HG02678 (cell line): Measurements from ENCODE around the gene PEDS1.
"Not testable (repeated sequence)": the region's sequence is repeated elsewhere in the genome, so short reads cannot be mapped to it uniquely, and the experiment has no call there.

Source experiments
- ATAC-seq: cut with Tn5 transposase; IDR thresholded peaks from one replicate; pipeline ENCODE4 v1.9.1; 2021; ENCODE audit warnings: mild to moderate bottlenecking, moderate library complexity; ENCODE audit not compliant: unreplicated experiment

Gene PEDS1

DNA sequence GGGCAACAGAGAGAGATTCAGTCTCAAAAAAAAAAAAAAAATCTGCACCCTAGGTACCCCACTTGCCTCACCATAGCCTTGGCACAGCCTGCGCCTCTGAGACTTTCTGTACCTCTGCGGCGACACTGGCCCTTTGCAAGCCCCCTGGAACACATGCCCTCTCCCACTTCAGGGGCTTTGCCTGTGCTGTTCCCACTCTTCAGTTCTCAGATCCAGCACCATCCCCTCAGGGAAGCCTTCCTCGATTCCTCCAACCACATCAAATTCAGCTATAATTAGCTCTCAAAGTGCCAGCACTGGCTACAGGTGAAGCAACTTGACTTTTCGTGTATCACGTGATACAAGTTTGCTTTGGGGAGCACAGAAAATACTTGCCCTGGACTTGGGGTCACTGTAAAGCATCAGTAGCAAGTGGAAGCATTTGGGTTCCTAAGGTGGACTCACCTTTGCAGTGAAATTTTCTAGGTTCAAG lies 38.4 kb downstream of the PEDS1 start:
- no peak for ATAC-seq

DNA sequence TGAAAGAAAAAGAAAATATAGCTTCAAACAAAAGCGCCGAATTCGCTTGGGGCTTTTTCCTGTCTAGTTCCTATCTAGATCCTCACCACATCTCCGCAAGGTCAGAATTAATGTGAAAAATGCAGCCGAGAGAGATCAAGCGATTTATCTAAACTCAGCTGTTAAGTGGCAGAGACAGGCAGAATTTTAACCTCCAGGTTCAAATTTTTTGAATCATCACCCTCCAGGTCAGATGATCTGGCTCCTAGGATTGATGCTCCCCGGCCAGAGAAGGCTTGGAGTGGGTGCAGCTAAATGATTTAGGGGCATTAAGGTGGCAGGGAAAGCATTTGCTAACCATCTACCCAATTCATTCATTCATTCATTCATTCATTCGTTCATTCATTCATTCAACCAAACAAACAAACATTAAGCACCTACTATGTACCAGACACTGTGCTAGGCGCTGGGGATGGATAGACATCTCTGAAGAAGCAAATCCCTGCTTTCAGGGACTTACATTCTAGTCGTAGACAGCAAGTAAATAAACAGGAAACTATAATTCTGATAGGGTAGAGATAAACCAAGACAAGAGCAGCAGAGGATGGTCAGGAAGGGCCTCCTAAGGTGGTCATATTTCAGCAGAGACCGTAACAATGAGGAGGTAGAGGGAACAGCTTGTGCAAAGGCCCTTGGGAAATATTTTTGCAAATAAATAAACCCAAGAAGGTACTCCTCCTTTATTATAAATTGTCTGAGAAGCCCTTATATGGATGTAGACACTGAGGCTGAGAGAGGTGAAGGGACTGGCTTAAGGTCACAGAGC lies 39.9 kb downstream of the PEDS1 start:
- ATAC-seq = no peak

DNA sequence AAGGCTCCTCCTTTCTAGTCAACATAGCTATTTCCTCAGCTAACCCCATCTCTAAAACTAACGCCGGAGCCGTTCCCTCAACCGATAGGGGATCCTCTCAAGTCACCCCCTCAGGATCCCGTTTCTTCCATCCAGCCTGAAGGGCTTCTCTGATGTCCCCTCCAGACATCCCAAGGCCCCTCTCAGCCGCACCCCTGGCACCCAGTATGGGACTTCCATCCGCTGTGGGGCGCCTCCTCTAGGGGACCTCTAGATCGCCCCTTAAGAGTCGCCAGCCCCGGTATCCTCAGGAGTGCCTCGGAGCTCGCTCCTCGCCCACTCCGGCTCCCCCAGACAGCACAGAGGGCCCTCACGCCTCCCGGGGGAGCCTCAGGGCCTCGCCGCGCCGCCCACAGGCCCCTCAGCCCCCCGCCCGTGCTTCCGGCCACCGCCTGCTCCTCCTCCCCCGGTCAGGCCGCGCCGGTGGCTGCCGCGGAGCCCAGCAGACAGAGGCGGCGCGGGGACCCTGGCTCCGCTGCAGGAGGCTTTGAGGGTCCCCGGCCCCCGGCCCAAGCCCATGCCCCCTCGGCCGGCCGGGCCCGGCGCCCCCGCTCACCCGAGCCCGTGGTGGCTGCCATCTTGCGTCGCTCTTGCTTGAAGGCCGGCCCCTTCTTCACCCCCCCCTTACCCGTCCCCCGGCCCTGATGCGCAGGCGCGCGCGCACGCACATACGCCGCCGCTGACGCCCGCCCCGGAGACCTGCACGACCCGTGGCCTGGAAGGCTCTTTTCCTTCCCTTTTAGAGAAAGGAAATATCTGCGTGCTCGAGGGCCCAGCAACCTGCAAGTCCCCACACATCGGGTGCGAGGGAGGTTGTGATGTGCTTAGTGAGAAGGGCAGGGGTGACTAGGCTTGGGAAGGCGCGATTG lies 40.8 kb downstream of the PEDS1 start, which contains the start of gene UBE2V1:
Gene UBE2V1, minus strand, starts transcription at position 639 of the 908 bp plus-strand sequence. Its CDS starts 22 bp downstream, at position 617.
- peak; percentile 45 for ATAC-seq

DNA sequence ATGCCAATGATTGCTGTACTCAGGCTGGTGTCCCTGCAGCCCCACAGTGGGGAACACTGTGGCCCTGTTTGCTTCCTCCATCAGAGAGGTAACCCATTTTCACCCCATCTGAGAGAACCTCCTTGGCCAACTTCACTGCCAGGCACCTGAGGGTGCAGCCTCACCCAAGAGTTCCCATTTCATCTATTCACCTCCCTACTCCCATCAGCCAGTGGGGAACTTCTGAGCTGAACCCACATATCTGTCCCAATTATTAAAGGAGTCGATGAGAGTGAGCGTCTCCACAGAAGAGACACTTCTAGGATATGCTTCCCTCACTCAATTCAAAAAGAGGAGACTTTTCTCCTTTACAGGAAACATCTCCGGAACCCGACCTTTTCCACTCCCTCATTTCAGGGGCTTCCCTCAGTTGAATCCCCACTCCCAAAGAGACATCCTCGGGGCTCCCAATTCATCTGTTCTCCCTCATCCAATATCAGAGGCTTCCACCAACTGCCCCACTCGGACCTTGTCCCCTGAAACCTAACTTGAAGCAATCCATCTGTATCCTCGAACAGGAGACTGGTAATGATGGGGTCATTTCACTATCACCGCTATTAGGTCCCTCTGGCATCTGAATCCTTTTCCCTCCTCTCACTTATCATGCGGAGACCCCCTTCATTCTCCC lies 41.6 kb downstream of the PEDS1 start:
- ATAC-seq = no peak

DNA sequence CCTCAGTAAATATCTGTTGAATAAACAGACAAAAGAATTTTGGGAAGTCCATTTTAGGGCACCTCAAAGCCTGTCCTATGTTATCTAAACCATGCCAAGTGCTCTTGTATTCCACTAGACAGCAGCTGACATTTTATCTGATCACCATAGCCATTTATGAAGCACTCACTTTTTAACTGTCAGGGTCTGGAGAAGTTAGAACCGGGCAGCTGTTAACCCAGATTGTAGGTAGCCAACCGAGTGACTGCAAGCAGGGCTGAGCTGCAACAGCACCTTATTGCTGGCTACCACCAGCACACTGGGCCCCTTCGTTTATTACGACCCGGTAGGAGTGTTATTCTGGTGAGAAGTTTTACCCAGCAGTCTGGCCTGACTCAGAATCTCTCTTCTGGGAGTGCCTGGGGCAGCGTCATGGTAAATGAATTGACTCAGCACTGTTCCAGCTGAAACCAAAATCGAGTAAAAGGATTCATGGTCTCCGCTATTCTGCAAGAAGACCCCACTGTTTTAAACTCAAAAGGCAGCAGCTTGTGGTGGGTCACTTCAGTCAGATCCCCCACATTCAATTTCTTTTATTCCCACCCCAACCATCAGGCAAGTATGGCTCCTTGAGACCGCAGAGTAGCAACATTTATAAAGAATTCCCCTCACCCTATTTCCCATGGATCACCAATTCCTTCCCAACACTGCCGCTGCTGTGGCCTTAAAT lies 42.2 kb downstream of the PEDS1 start:
- no peak for ATAC-seq

DNA sequence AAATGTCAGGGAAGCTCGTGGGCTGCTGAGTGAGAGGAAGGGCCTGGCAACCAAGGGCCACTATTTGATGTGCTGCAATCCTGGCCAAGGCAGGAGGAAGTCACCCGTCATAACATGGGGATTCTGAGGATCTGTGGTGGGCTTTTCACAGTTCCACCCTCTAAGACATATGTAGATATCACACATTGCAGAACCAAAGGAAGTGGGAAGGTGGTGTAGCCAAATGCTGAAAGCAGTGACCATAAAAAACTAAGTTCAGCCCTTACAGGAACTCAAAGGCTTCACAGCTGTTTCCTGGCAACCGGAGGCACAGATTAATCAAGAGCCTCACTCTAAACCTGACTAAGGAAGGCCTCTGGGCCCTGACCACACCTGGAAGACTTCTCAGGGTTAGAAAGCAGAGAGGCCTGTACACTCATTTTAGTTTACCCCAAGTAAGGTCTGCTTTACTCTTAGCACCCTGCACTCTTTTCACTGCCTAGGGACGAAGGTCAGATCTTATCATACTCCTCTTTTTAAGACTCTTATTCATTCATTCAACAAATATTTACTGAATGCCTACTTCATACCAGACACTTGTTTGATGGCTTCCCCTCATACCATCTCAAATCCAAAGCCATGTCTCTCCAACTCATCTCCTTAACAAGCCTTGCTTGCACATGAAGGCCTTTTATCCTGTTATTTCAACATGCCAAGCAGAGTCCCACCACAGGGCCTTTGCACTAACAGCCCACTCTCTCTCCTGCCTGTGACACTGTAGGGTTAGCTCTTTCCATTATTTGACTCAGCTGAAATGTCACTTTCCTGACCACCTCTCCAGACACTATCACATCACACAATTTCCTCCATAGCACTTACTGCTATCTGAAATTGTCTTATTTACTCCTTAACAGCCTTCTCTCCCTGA lies 43.1 kb downstream of the PEDS1 start:
- ATAC-seq = peak; percentile 44

DNA sequence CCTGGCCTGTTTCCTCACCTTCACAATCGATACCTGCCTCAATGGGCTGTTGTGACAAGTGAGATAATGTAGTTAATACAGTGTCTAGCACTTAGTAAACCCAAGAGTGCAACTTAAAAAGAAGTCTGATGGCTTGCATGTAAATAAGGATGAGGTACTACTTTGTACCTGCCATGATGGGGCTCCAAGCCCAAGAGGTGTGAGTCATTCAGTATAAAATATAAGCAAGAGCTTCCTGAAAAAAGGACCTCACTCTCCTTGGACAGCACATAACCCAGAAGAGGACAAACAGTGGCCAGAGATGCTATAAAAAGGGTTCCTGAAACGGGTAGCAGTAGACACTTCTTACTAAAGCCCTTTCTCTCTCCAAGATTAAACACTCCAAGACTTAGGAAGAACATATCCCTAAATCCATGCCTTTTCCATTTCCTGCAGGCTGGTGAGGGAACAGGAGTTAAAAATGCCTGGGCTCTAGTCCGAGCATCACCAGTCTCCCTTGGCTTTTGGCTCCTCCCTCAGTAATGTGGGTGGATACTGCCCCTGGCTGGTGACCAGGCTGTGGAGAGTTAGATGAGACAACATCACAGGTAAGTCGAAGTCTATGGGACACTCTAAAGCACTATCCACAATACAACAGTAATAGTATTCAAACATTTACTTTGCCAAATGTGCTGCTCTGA lies 44.8 kb downstream of the PEDS1 start:
- ATAC-seq = no peak

DNA sequence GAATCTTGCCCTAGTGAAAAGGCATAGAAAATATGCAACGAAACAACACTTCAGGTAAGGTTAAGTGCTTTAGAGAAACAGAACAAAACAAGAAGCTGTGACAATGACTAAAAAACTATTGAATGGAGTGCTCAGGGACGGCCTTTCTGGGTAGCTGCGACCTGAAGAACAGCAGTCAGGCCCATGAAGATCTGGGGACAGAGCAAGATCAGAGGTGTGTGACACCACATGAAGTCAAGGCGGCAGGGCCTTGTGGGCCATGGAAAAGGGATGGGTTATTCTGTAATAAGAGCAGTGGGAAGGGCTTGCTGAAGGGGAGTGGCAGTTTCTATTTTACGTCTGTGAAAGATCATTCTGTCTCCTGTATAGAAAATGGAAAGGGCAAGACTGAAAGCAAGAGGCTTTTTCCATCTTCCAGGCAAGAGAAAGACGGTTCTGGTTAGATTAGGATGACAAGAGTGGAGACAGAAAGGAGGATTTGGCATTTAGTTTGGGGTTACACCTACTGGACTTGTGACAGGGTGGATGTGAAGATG lies 45.7 kb downstream of the PEDS1 start:
- no peak for ATAC-seq

DNA sequence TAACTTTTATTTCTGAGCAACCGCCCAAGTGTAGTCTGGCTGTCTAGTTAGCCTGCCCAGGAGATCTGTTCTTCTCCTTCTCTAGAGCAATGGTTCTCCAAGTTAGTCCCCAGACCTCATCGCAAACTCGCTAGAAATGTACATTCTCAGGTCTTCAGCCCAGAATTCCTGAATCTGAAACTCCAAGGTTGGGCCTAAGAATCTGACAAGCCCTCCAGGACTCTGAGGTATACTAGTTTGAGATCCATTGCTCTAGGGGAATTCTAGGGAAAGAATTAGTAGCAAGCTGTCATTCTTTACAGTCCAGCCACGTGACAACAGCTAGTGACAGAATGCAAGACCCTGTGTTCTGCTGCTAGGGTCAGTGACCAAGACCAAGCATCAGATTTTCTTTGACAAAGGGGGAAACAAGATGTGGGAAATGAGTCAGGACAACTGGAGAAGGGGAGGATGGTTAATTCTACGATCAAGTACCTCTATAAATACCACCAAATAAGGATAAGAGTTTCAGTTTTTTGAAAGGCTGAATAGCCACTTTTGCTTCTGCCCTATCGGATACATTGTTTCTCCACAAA lies 46.4 kb downstream of the PEDS1 start:
- no peak for ATAC-seq

DNA sequence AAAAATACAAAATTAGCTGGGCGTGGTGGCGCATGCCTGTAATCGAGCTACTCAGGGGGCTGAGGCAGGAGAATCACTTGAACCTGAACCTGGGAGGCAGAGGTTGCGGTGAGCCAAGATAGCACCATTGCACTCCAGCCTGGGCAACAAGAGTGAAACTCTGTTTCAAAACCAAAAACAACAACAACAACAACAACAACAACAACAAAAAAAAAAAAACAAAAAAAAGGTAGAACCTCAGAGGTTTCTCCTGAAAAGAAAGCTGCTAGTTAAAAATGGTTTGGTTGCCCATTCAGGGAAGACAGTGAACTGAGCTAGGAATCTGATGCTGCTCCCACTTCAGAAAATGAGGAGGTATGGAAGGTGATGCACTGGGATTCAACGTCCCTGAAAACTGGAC lies 46.9 kb downstream of the PEDS1 start:
- not testable (repeated sequence) for ATAC-seq
